GM23338 (cell line): Measurements from ENCODE around the gene OPALIN.

ENCODE experiments used
- CREB1 ChIP-seq: fragments of 250-450 bp; sonication (Bioruptor Pico); IDR thresholded peaks from 2 replicates; pipeline ENCODE4 v1.5.0; 2020; ENCODE audit warnings: low read depth, mild to moderate bottlenecking, moderate library complexity
- ETS1 ChIP-seq: IDR thresholded peaks from 2 replicates; pipeline ENCODE4 v1.6.1; 2016; ENCODE audit warnings: antibody characterized with exemption
- EZH2 ChIP-seq: fragments of 200-600 bp; sonication (generic); IDR thresholded peaks from one replicate; pipeline ENCODE4 v1.8.0; 2017; ENCODE audit warnings: antibody characterized with exemption, mild to moderate bottlenecking, low read depth; ENCODE audit not compliant: unreplicated experiment
- EZH2phosphoT487 ChIP-seq: fragments of 200-600 bp; sonication (generic); IDR thresholded peaks from one replicate; pipeline ENCODE4 v1.8.1; 2018; ENCODE audit warnings: antibody characterized with exemption; ENCODE audit not compliant: unreplicated experiment
- JUNB ChIP-seq: IDR thresholded peaks from one replicate; pipeline ENCODE4 v1.6.1; 2016; ENCODE audit warnings: antibody characterized with exemption; ENCODE audit not compliant: unreplicated experiment
- NANOG ChIP-seq: IDR thresholded peaks from 2 replicates; pipeline ENCODE4 v1.6.1; 2016; ENCODE audit warnings: antibody characterized with exemption, borderline replicate concordance
- POLR2AphosphoS5 ChIP-seq: IDR thresholded peaks from 2 replicates; pipeline ENCODE4 v1.6.1; 2016; ENCODE audit warnings: antibody characterized with exemption, low read depth
- STAT1 ChIP-seq: IDR thresholded peaks from one replicate; pipeline ENCODE4 v1.6.1; 2016; ENCODE audit warnings: antibody characterized with exemption; ENCODE audit not compliant: unreplicated experiment
- ZNF114 ChIP-seq: fragments of 250-450 bp; sonication (Bioruptor Pico); IDR thresholded peaks from 2 replicates; pipeline ENCODE4 v1.5.0; 2020; ENCODE audit warnings: mild to moderate bottlenecking, moderate library complexity
- ZNF331 ChIP-seq: fragments of 250-450 bp; sonication (Bioruptor Pico); IDR thresholded peaks from 2 replicates; pipeline ENCODE4 v1.5.0; 2020; ENCODE audit warnings: low read depth, mild to moderate bottlenecking, moderate library complexity
- TF ChIP-seq, protein P1 (sequence below), 2 experiments: fragments of 200-600 bp in 1 of 2; sonication (generic) in 1 of 2; conservative IDR thresholded peaks; 2 replicates each; pipeline versions ENCODE4 v1.5.1 to v1.6.1; 2016 to 2017; ENCODE audit warnings: antibody characterized with exemption in 2 of 2, low read depth in 2 of 2, mild to moderate bottlenecking in 2 of 2, moderate library complexity in 1 of 2
- TF ChIP-seq, protein P2 (sequence below): IDR thresholded peaks from one replicate; pipeline ENCODE4 v1.6.1; 2018; ENCODE audit warnings: antibody characterized with exemption; ENCODE audit not compliant: unreplicated experiment

DNA sequence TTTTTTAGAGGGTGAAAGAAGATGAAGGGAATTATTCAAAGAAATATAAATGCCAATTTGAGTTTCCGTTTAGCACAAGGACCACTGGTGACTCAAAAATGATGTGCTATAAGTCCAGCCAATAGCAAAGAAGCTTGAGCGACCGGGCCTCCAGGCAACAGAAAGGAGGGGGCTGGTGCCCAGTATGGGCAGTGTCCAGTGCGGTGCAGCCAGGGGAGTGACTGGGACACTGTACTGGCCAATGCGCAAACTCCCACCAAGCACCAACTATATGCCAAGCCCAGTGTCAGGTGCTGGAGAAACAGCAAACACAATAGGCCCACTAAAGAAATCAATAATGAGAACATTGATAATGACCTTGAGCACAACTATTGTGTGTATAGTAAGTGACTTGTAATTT, 10.2 kb upstream of the OPALIN start:
- TF ChIP-seq POLR2AphosphoS5 (no peak), EZH2phosphoT487 (no peak), EZH2 (no peak), CREB1 (CRISPR knock-in tag) (no peak), ZNF114 (no peak), JUNB (no peak), ZNF331 (CRISPR knock-in tag) (no peak), STAT1 (no peak), NANOG (no peak), ETS1 (no peak)
- TF ChIP-seq, protein P1, sequence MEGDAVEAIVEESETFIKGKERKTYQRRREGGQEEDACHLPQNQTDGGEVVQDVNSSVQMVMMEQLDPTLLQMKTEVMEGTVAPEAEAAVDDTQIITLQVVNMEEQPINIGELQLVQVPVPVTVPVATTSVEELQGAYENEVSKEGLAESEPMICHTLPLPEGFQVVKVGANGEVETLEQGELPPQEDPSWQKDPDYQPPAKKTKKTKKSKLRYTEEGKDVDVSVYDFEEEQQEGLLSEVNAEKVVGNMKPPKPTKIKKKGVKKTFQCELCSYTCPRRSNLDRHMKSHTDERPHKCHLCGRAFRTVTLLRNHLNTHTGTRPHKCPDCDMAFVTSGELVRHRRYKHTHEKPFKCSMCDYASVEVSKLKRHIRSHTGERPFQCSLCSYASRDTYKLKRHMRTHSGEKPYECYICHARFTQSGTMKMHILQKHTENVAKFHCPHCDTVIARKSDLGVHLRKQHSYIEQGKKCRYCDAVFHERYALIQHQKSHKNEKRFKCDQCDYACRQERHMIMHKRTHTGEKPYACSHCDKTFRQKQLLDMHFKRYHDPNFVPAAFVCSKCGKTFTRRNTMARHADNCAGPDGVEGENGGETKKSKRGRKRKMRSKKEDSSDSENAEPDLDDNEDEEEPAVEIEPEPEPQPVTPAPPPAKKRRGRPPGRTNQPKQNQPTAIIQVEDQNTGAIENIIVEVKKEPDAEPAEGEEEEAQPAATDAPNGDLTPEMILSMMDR (conservative IDR thresholded peaks at IDR 0.05; ENCODE audit: low read depth in 2 of 2): no peak
- TF ChIP-seq, protein P2, sequence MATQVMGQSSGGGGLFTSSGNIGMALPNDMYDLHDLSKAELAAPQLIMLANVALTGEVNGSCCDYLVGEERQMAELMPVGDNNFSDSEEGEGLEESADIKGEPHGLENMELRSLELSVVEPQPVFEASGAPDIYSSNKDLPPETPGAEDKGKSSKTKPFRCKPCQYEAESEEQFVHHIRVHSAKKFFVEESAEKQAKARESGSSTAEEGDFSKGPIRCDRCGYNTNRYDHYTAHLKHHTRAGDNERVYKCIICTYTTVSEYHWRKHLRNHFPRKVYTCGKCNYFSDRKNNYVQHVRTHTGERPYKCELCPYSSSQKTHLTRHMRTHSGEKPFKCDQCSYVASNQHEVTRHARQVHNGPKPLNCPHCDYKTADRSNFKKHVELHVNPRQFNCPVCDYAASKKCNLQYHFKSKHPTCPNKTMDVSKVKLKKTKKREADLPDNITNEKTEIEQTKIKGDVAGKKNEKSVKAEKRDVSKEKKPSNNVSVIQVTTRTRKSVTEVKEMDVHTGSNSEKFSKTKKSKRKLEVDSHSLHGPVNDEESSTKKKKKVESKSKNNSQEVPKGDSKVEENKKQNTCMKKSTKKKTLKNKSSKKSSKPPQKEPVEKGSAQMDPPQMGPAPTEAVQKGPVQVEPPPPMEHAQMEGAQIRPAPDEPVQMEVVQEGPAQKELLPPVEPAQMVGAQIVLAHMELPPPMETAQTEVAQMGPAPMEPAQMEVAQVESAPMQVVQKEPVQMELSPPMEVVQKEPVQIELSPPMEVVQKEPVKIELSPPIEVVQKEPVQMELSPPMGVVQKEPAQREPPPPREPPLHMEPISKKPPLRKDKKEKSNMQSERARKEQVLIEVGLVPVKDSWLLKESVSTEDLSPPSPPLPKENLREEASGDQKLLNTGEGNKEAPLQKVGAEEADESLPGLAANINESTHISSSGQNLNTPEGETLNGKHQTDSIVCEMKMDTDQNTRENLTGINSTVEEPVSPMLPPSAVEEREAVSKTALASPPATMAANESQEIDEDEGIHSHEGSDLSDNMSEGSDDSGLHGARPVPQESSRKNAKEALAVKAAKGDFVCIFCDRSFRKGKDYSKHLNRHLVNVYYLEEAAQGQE: no peak
